Muscle layer of colon (tissue), 2 donors: Measurements from ENCODE around the gene SH3BP4.
A peak's percentile ranks its signal among the peaks of the same experiment; 100 is the strongest.

ENCODE experiments used
- H3K27ac ChIP-seq: one replicate; pipeline ENCODE4 v1.7.0; 2013; ENCODE audit warnings: low read depth, mild to moderate bottlenecking, low read length, moderate library complexity
- H3K27me3 ChIP-seq, 2 donors: one replicate each; pipeline ENCODE4 v1.7.0; 2013; ENCODE audit warnings: low read length in 2 of 2, mild to moderate bottlenecking in 2 of 2; ENCODE audit not compliant: insufficient read depth in 2 of 2, control insufficient read depth in 1 of 2
- H3K36me3 ChIP-seq: one replicate; pipeline ENCODE4 v1.7.0; 2013; ENCODE audit warnings: mild to moderate bottlenecking, low read length; ENCODE audit not compliant: insufficient read depth
- H3K4me1 ChIP-seq: one replicate; pipeline ENCODE4 v1.7.0; 2013; ENCODE audit warnings: mild to moderate bottlenecking, low read length; ENCODE audit not compliant: insufficient read depth
- H3K4me3 ChIP-seq, 2 donors: one replicate each; pipeline ENCODE4 v1.7.0; 2013; ENCODE audit warnings: low read length in 2 of 2, low read depth in 1 of 2, mild to moderate bottlenecking in 1 of 2, moderate library complexity in 1 of 2
- H3K9ac ChIP-seq: one replicate; pipeline ENCODE4 v1.7.0; 2013; ENCODE audit warnings: low read length
- H3K9me3 ChIP-seq: one replicate; pipeline ENCODE4 v1.7.0; 2013; ENCODE audit warnings: mild to moderate bottlenecking, low read length
- donor health status: abdominal sarcoma.
- donor health status: Adenocarcinoma of cecum.

SH3BP4 gene

DNA sequence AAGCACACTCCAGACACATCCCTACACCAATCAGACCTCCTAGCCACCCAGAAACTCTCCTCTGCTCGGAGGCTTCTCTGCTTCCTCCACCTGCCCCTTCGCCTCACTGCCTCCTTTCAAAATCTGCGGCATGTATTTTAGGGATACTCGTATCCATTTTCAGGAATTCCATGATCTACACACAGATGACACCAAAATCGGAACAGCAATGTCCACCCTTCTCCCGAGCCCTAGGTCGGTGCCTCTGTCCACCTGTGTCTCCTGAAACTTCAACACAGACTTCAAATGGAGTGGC, 1.4 kb upstream of the SH3BP4 start:
- H3K9me3 ChIP-seq: no peaks in the 10 kb centered on the region
- peaks cover 12% of the 10 kb centered on the region for H3K4me1 ChIP-seq
- H3K27me3 ChIP-seq: peaks cover 0 to 14% of the 10 kb centered on the region in 2 donors
- no peak overlapping the region for H3K4me3 ChIP-seq
- no peak overlapping the region for H3K27ac ChIP-seq
- H3K36me3 ChIP-seq: no peaks in the 10 kb centered on the region
- H3K9ac ChIP-seq: no peak overlapping the region

DNA sequence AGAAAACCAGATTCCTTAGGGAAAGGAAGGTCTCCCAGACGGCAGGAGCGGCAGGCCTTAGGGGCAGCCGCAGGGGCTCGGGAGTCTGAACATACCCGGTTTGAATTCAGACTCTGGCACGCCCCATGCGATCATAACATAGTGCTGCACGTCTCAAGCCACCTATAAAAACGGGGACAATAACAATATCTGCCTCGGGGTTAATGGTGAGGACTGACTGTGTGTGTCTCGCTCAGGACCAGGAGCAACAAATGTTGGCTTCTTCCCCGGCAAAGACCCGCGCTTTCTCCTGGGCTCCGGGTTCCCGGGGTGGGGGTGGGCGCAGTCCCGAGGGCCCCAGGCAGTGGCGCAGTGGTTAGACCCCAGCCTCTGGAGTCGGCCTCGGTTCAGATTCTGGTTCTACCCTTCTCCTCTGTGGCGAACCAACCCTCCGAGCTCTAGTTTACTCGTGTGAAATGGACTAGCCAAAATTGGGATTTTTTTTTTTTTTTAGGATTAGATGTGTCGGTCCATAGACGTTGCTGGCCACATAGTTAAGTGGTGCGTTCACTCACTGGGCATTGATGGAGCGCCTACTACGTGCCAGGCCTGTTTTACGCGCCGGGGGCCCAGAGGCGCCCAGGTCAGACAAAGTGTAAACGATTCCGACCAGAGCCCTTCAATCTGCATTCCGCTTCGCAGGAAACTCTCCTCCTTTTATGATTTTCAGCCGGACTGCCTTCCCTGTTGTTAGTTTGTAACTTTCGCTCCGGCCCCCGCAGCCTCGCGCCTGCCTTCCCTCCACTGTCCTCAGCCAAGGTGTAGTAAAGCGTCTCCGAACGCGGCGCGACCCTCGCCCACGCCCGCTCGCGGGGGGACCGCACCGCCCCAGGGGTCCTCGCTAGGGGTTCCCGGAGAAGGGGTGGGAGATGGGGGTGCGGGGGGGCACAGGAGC, 820 bp upstream of the SH3BP4 start:
- peak overlapping the region; percentile 46 to 78 for H3K4me3 ChIP-seq
- peaks cover 0 to 14% of the 10 kb centered on the region in 2 donors for H3K27me3 ChIP-seq
- no peaks in the 10 kb centered on the region for H3K9me3 ChIP-seq
- peaks cover 12% of the 10 kb centered on the region for H3K4me1 ChIP-seq
- peak overlapping the region; percentile 62 for H3K27ac ChIP-seq
- H3K9ac ChIP-seq: no peak overlapping the region
- H3K36me3 ChIP-seq: no peaks in the 10 kb centered on the region

DNA sequence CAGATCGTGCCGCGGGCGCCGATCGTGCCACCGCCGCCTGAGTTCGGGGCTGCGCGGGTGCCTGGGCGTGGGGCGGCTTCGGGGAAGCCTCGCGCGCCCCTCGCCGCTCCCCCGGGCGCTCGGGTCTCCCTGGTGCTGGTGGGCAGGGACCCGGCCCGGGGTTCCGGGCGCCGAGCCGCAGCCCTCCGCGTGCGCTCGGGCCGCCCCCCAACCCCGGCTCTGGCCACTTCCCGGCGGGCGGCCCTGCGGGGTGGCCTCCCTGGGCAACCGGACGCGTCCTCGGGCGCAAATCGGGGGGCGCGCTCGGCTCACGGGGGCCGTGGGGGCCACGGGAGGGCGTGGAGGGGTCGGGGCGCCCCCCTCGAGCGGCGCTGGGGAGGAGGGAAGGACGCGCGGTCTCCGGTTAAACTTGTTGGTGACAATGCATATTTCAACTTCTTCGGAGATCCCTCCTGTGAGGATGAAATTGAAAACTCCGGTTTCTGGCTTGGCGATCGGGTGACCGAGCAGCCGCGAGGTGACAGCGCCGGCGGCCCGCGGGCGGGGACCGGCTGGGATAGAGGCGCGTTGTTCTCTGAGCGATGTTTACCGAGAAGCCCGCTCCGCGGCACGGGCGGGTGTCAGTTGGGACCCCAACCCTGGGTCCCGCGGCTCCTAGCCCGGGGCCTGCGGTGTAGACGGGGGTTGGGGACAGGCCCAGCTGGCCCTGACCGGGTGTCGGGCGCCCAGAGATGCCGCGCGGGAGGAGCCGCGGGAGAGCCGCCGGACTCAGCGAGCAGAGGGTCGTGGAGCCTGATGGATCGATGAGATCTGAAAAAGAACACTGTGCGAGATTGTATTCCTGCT, 676 bp downstream of the SH3BP4 start:
- Histone ChIP-seq H3K9ac (peak overlapping the region; percentile 31), H3K27ac (peak overlapping the region; percentile 10)

DNA sequence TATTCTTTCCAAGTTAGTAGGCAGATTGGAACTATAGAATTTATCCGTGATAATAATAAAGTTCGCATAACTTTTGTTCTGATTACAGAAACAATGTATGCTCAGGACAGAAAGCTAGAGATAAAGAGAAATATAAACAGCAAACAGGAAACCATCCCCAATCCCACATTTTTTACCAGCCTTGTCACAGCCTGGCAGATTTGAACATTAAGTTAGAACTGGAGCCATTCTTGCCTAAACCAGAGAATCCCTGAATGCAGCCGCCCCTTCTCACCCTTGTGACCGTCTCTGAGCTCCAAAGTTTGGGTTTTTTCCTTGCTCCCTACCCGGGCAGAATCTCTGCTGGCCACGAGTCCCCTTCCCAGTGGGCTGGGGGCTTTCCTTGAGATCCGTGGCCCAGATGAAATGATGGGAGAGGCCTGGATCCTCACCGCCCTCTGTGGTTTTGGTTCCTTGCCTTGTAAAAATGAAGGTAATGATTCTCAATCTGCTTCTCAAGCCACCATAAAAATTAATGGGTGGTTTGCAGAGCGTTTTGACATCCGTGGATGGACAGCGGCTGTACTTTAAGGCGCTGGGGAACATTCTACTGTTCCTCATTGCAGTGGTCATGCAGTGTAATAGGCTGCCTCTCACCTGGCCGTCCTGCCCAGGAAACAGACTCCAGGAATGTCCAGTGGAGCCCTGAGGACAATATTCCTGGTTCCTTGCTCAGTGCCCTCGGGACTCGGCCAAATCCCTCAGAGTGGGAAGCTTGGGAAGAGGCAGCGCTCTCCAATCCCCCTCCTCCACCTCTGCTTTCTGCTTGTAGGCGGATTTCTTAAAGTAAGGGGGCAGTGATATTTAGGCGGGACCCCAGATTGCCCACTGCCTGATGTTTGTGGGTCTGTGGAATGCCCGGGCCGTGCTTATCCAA, 1.6 kb downstream of the SH3BP4 start:
- Histone ChIP-seq H3K36me3 (no peaks in the 10 kb centered on the region), H3K27me3 (peaks cover 0 to 14% of the 10 kb centered on the region in 2 donors), H3K4me1 (peaks cover 12% of the 10 kb centered on the region), H3K4me3 (peak overlapping the region; percentile 38 to 63), H3K27ac (no peak overlapping the region), H3K9me3 (no peaks in the 10 kb centered on the region), H3K9ac (peak overlapping the region; percentile 31)

More for the DNA sequence above, 676 bp downstream of the SH3BP4 start:
- Histone ChIP-seq H3K4me3 (peak overlapping the region; percentile 38 to 63), H3K9me3 (no peaks in the 10 kb centered on the region), H3K27me3 (peaks cover 0 to 14% of the 10 kb centered on the region in 2 donors), H3K4me1 (peaks cover 12% of the 10 kb centered on the region), H3K36me3 (no peaks in the 10 kb centered on the region)

- Histone ChIP-seq H3K27me3 (peaks cover 0 to 14% of the 10 kb centered on the region in 2 donors), H3K4me3 (no peak overlapping the region), H3K27ac (no peak overlapping the region), H3K36me3 (no peaks in the 10 kb centered on the region), H3K9ac (no peak overlapping the region), H3K9me3 (no peaks in the 10 kb centered on the region), H3K4me1 (peaks cover 12% of the 10 kb centered on the region)
Measured at GRCh38 chr2:234954551-234954992, 2.8 kb downstream of the SH3BP4 start.

DNA sequence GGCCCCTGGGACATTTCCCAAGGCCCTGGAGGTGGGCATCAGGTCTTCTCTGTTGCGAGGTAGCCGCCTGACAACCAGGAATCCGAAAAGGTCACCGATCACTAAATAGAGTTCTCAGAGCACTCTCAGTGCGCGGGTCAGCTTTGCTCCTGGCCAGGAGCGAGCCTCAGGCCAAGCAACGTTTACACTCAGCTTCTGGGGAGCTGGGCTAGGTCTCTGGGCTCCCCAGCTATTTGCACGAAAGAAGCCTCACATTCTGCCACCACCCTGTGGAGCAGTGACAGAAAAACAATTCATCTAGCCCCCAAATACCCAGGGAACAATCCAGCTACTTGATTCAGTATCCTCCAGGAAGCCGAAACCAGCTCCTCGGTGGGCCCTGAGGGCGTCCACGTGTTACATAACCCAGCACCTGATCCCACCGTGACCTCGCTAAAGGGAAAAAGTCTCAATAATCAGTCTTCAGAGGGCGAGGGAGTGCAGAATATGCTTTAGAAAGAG, 3.3 kb downstream of the SH3BP4 start:
- no peak overlapping the region for H3K27ac ChIP-seq
- no peaks in the 10 kb centered on the region for H3K9me3 ChIP-seq
- no peak overlapping the region for H3K9ac ChIP-seq
- H3K36me3 ChIP-seq: no peaks in the 10 kb centered on the region
- H3K4me1 ChIP-seq: peaks cover 12% of the 10 kb centered on the region
- no peak overlapping the region for H3K4me3 ChIP-seq
- H3K27me3 ChIP-seq: peaks cover 0 to 14% of the 10 kb centered on the region in 2 donors

GRCh38 chr2:234955971-234956509, 4.2 kb downstream of the SH3BP4 start:
- Histone ChIP-seq H3K4me3 (no peak overlapping the region), H3K36me3 (no peaks in the 10 kb centered on the region), H3K27ac (no peak overlapping the region), H3K9me3 (no peaks in the 10 kb centered on the region), H3K27me3 (peaks cover 0 to 6% of the 10 kb centered on the region in 2 donors), H3K4me1 (peaks cover 11% of the 10 kb centered on the region), H3K9ac (no peak overlapping the region)

DNA sequence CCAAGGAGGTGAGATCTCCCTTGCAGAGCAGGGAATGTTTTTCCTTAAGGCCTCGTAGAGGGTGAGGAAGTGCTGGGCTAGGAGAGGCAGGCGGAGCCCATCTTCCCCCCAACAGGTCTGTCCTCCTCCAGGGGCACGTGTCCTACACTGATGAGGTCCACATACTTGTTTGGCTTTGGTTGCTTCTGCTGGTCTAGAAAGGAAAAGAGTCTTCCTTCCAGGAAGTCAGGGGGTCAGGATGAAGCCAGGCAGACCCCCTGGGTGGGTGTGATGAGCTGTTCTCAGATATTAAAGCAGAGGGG, 6.0 kb downstream of the SH3BP4 start:
- Histone ChIP-seq H3K9ac (no peak overlapping the region), H3K4me1 (peaks cover 9% of the 10 kb centered on the region), H3K36me3 (no peaks in the 10 kb centered on the region), H3K27ac (no peak overlapping the region), H3K4me3 (no peak overlapping the region), H3K27me3 (peaks cover 0 to under 1% of the 10 kb centered on the region in 2 donors), H3K9me3 (no peaks in the 10 kb centered on the region)

- Histone ChIP-seq H3K9me3 (no peaks in the 10 kb centered on the region), H3K4me3 (no peak overlapping the region), H3K36me3 (no peaks in the 10 kb centered on the region), H3K27me3 (no peaks in the 10 kb centered on the region), H3K9ac (no peak overlapping the region), H3K4me1 (peaks cover 4% of the 10 kb centered on the region), H3K27ac (no peak overlapping the region)
Measured at GRCh38 chr2:234958311-234958710, 6.5 kb downstream of the SH3BP4 start.

DNA sequence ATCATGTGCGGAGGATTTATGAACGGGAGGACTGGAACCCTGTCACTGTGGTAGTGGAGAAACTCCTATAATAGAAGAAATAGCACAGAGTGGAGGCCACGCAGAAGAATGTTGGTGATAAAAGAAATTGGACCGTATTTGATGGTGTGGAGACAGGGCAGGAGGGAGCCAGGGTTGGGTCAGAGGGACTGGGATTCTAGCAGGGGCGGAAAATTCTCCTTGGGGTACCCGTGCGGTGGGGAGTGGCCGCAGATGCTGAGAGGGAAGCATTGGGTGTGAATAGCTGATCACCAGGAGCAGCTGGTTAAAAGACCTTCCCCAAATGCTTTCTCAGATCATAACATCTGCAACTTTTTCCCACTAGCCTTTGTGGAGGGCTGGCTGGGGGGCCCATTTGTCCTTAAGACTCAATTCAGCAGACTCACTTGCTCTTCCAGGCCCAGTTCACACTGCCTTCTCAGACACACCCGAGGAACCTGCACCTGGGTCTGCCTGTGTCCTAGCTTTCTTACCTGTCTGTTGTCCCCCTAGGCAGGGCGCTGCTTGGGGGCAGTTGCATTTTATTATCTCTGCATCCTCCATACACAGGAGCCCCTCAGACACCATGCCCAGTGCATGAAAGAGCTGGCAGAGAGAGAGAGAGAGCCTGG, 7.1 kb downstream of the SH3BP4 start:
- Histone ChIP-seq H3K27ac (no peak overlapping the region), H3K36me3 (no peaks in the 10 kb centered on the region), H3K4me3 (no peak overlapping the region), H3K9ac (no peak overlapping the region), H3K27me3 (no peaks in the 10 kb centered on the region), H3K9me3 (no peaks in the 10 kb centered on the region), H3K4me1 (peaks cover 6% of the 10 kb centered on the region)
